ENCODE measurements around the gene VSIR.

VSIR gene

GRCh38 chr10:71798308-71798624 is 24.9 kb upstream of the VSIR start:
- no peaks in the 10 kb centered on the region for H3K36me3 ChIP-seq (replicated peaks; ENCODE audit: low read depth, low read length)
- H3K9ac ChIP-seq (ENCODE audit: low read length): no peak overlapping the region
- peaks cover 18% of the 10 kb centered on the region; the same call in 1 of the 2 replicates for H3K27me3 ChIP-seq (ENCODE audit: low read depth, low read length)
- H3K79me2 ChIP-seq (ENCODE audit: low read length): no peaks in the 10 kb centered on the region
- no peak overlapping the region for H2AFZ ChIP-seq (ENCODE audit: low read depth, low read length)
- H3K4me2 ChIP-seq (ENCODE audit: low read length): no peak overlapping the region
- H3K27ac ChIP-seq (ENCODE audit: low read length): no peak overlapping the region
- no peaks in the 10 kb centered on the region for H4K20me1 ChIP-seq (ENCODE audit: insufficient read depth, low read length)
- no peaks in the 10 kb centered on the region for H3K9me3 ChIP-seq (ENCODE audit: insufficient read depth, low read length)
- peaks cover 35% of the 10 kb centered on the region for H3K4me1 ChIP-seq (ENCODE audit: low read length)
- no peak for TF ChIP-seq CTCF (IDR thresholded peaks at IDR 0.05; ENCODE audit: low read depth, low read length)
- no peak for TF ChIP-seq EZH2phosphoT487 (IDR thresholded peaks at IDR 0.05; ENCODE audit: low read depth)
- H3K4me3 ChIP-seq (ENCODE audit: low read length): no peak overlapping the region

GRCh38 chr10:71797533-71798307 is 24.4 kb upstream of the VSIR start:
- no peak overlapping the region for H3K9ac ChIP-seq (ENCODE audit: low read length)
- H3K9me3 ChIP-seq (ENCODE audit: insufficient read depth, low read length): no peaks in the 10 kb centered on the region
- no peaks in the 10 kb centered on the region for H4K20me1 ChIP-seq (ENCODE audit: insufficient read depth, low read length)
- no peaks in the 10 kb centered on the region for H3K79me2 ChIP-seq (ENCODE audit: low read length)
- no peaks in the 10 kb centered on the region for H3K36me3 ChIP-seq (replicated peaks; ENCODE audit: low read depth, low read length)
- TF ChIP-seq CTCF (IDR thresholded peaks at IDR 0.05; ENCODE audit: low read depth, low read length) (no peak), EZH2phosphoT487 (IDR thresholded peaks at IDR 0.05; ENCODE audit: low read depth) (no peak)
- no peak overlapping the region for H3K4me2 ChIP-seq (ENCODE audit: low read length)
- H3K4me1 ChIP-seq (ENCODE audit: low read length): peaks cover 35% of the 10 kb centered on the region
- peaks cover 22% of the 10 kb centered on the region; the same call in 1 of the 2 replicates for H3K27me3 ChIP-seq (ENCODE audit: low read depth, low read length)
- H3K27ac ChIP-seq (ENCODE audit: low read length): no peak overlapping the region
- H3K4me3 ChIP-seq (ENCODE audit: low read length): no peak overlapping the region
- no peak overlapping the region for H2AFZ ChIP-seq (ENCODE audit: low read depth, low read length)

GRCh38 chr10:71796749-71797405 is 23.6 kb upstream of the VSIR start:
- Histone ChIP-seq H3K27me3 (ENCODE audit: low read depth, low read length) (peaks cover 22% of the 10 kb centered on the region), H3K36me3 (replicated peaks; ENCODE audit: low read depth, low read length) (no peaks in the 10 kb centered on the region), H3K4me3 (ENCODE audit: low read length) (no peak overlapping the region), H3K27ac (ENCODE audit: low read length) (no peak overlapping the region), H3K9ac (ENCODE audit: low read length) (no peak overlapping the region), H3K79me2 (ENCODE audit: low read length) (no peaks in the 10 kb centered on the region), H3K9me3 (ENCODE audit: insufficient read depth, low read length) (no peaks in the 10 kb centered on the region), H3K4me2 (ENCODE audit: low read length) (no peak overlapping the region), H4K20me1 (ENCODE audit: insufficient read depth, low read length) (no peaks in the 10 kb centered on the region), H2AFZ (ENCODE audit: low read depth, low read length) (no peak overlapping the region), H3K4me1 (ENCODE audit: low read length) (peaks cover 27% of the 10 kb centered on the region)
- TF ChIP-seq CTCF (IDR thresholded peaks at IDR 0.05; ENCODE audit: low read depth, low read length): no peak
- no peak for TF ChIP-seq EZH2phosphoT487 (IDR thresholded peaks at IDR 0.05; ENCODE audit: low read depth)

- Histone ChIP-seq H3K79me2 (ENCODE audit: low read length) (no peaks in the 10 kb centered on the region), H3K9ac (ENCODE audit: low read length) (no peak overlapping the region), H3K9me3 (ENCODE audit: insufficient read depth, low read length) (no peaks in the 10 kb centered on the region), H2AFZ (ENCODE audit: low read depth, low read length) (no peak overlapping the region), H3K4me2 (ENCODE audit: low read length) (no peak overlapping the region), H3K4me1 (ENCODE audit: low read length) (peaks cover 24% of the 10 kb centered on the region), H3K27me3 (ENCODE audit: low read depth, low read length) (peaks cover 21% of the 10 kb centered on the region), H4K20me1 (ENCODE audit: insufficient read depth, low read length) (no peaks in the 10 kb centered on the region), H3K27ac (ENCODE audit: low read length) (no peak overlapping the region), H3K4me3 (ENCODE audit: low read length) (no peak overlapping the region), H3K36me3 (replicated peaks; ENCODE audit: low read depth, low read length) (no peaks in the 10 kb centered on the region)
- TF ChIP-seq CTCF (IDR thresholded peaks at IDR 0.05; ENCODE audit: low read depth, low read length) (no peak), EZH2phosphoT487 (IDR thresholded peaks at IDR 0.05; ENCODE audit: low read depth) (no peak)
Observed at GRCh38 chr10:71795248-71795647, 21.9 kb upstream of the VSIR start.
